PC-3 (cell line): ENCODE data around the gene NRXN2. TPM values are rescaled to one million over a fixed set of nuclear protein-coding genes. Genes with fewer than 3 reads are reported as not detected.

ENCODE experiments used
- ATAC-seq: fragments of 200-7000 bp; cut with Tn5 transposase; 2 replicates; pipeline ENCODE4 v1.9.1; 2020; ENCODE audit warnings: mild to moderate bottlenecking, moderate library complexity
- BruUV-seq: library from RNA; stranded (reverse); fragments of 400-500 nt; replicated peaks from 2 replicates; lab custom pipeline; 2021; lab: Mats Ljungman, UMichigan
- CTCF ChIA-PET: fragments of 300-600 bp; sonication (Branson Sonifier 250); formaldehyde crosslinking; loops from one replicate; lab custom pipeline; 2022; ENCODE audit warnings: antibody characterized with exemption; lab: Charles Lee
- POLR2A ChIA-PET: fragments of 300-600 bp; sonication (Branson Sonifier 250); formaldehyde crosslinking; loops from one replicate; lab custom pipeline; 2022; ENCODE audit warnings: antibody characterized with exemption; ENCODE audit not compliant: unreplicated experiment; lab: Charles Lee
- DNase-seq: peaks from one replicate; pipeline ENCODE4 v3.0.0-alpha.2; 2015
- H2AFZ ChIP-seq: fragments of 300-600 bp; sonication (generic); 2 replicates; pipeline ENCODE4 v1.6.0; 2016; ENCODE audit warnings: antibody characterized with exemption, low read length
- H3F3A ChIP-seq: fragments of 300-600 bp; sonication (generic); one replicate; pipeline ENCODE4 v1.6.0; 2017; ENCODE audit warnings: antibody characterized with exemption, low read length, control low read depth, mild to moderate bottlenecking; ENCODE audit not compliant: unreplicated experiment
- H3K27ac ChIP-seq: fragments of 300-600 bp; sonication (generic); 2 replicates; pipeline ENCODE4 v1.5.1; 2016; ENCODE audit warnings: mild to moderate bottlenecking, low read length
- H3K27me3 ChIP-seq: fragments of 300-600 bp; sonication (generic); 2 replicates; pipeline ENCODE4 v1.6.1; 2016; ENCODE audit warnings: low read length, mixed read lengths
- H3K36me3 ChIP-seq: fragments of 300-600 bp; sonication (generic); 2 replicates; pipeline ENCODE4 v1.6.1; 2016; ENCODE audit warnings: low read depth, mixed run types, low read length, mixed read lengths
- H3K4me1 ChIP-seq: fragments of 300-600 bp; sonication (generic); 2 replicates; pipeline ENCODE4 v1.5.1; 2016; ENCODE audit warnings: low read length; ENCODE audit not compliant: insufficient read depth
- H3K4me2 ChIP-seq: fragments of 300-600 bp; sonication (generic); 2 replicates; pipeline ENCODE4 v1.6.0; 2016; ENCODE audit warnings: low read length
- H3K4me3 ChIP-seq: fragments of 300-600 bp; sonication (generic); 2 replicates; pipeline ENCODE4 v1.5.1; 2016; ENCODE audit warnings: mild to moderate bottlenecking, low read length, mixed read lengths
- H3K79me2 ChIP-seq: fragments of 300-600 bp; sonication (generic); 2 replicates; pipeline ENCODE4 v1.6.1; 2017; ENCODE audit warnings: low read length, mixed read lengths
- H3K9ac ChIP-seq: fragments of 300-600 bp; sonication (generic); 2 replicates; pipeline ENCODE4 v1.6.0; 2016; ENCODE audit warnings: mild to moderate bottlenecking, low read length
- H3K9me2 ChIP-seq: fragments of 300-600 bp; sonication (generic); replicated peaks from 2 replicates; pipeline ENCODE4 v1.6.1; 2016; ENCODE audit warnings: mixed run types, low read length, mixed read lengths
- H3K9me3 ChIP-seq: fragments of 300-600 bp; sonication (generic); 2 replicates; pipeline ENCODE4 v1.6.1; 2016; ENCODE audit warnings: low read length, mixed read lengths
- H4K20me1 ChIP-seq: fragments of 300-600 bp; sonication (generic); 2 replicates; pipeline ENCODE4 v1.6.1; 2016; ENCODE audit warnings: low read length, mixed read lengths
- CTCF ChIP-seq: fragments of 300-600 bp; sonication (generic); conservative IDR thresholded peaks from 2 replicates; pipeline ENCODE4 v1.5.1; 2017; ENCODE audit warnings: antibody characterized with exemption, low read depth, mild to moderate bottlenecking, low read length
- EZH2 ChIP-seq: fragments of 300-600 bp; sonication (generic); IDR thresholded peaks from one replicate; pipeline ENCODE4 v1.6.1; 2017; ENCODE audit warnings: antibody characterized with exemption, mild to moderate bottlenecking, low read length; ENCODE audit not compliant: unreplicated experiment
- EZH2phosphoT487 ChIP-seq: fragments of 300-600 bp; sonication (generic); IDR thresholded peaks from 2 replicates; pipeline ENCODE4 v1.6.1; 2018; ENCODE audit warnings: mild to moderate bottlenecking, antibody characterized with exemption, low read length, borderline replicate concordance
- intact Hi-C: fragments of 100-400 bp; cut with micrococcal nuclease; formaldehyde crosslinking; loops from 2 replicates; pipeline ENCODE4 v1.9.0; 2023
- total RNA-seq: library from RNA; depleted of rRNA; stranded (reverse); fragments of >200 nt; gene quantifications from 2 replicates; pipeline ENCODE4 v1.2.3, GENCODE V29; 2014

The NRXN2 gene
- total RNA-seq, 1 experiment from 2014 or later, result not detected

GRCh38 chr11:64687643-64688533 lies 35.1 kb downstream of the NRXN2 start:
- peaks cover 10% of the 10 kb centered on the region for H3K27me3 ChIP-seq
- peak; percentile 4; the same call in 1 of the 2 replicates for ATAC-seq
- H3K36me3 ChIP-seq, result no peaks in the 10 kb centered on the region
- H3K4me3 ChIP-seq, result no peak overlapping the region; the same call in 1 of the 2 replicates
- no peak overlapping the region for H3K4me2 ChIP-seq
- BruUV-seq, result no TSS peak
- DNase-seq, result no peak
- H4K20me1 ChIP-seq, result no peaks in the 10 kb centered on the region
- H3K9me2 ChIP-seq, result no peaks in the 10 kb centered on the region
- intact Hi-C loops, result loop anchor here (1.0 kb wide), 2 partner anchors 35 to 55 kb away; partner anchors contain the start of gene NRXN2
- POLR2A ChIA-PET, result no interaction called here
- no peaks in the 10 kb centered on the region for H3K4me1 ChIP-seq
- no peaks in the 10 kb centered on the region for H3F3A ChIP-seq
- CTCF ChIA-PET, result interaction anchor here (0.6 to 1.4 kb wide), 9 partner anchors 17 to 333 kb away, joined by 3 to 11 read pairs (median 4); no protein-coding TSS in a partner anchor
- H3K27ac ChIP-seq, result no peak overlapping the region
- TF ChIP-seq CTCF, result no peak
- TF ChIP-seq EZH2phosphoT487, result no peak
- TF ChIP-seq EZH2, result no peak
- H3K9ac ChIP-seq, result no peak overlapping the region
- no peaks in the 10 kb centered on the region for H3K79me2 ChIP-seq
- H2AFZ ChIP-seq, result peak overlapping the region; percentile 78; the same call in 1 of the 2 replicates
- no peaks in the 10 kb centered on the region for H3K9me3 ChIP-seq

GRCh38 chr11:64687204-64687603 lies 35.8 kb downstream of the NRXN2 start:
- DNase-seq (no peak), ATAC-seq (no peak)
- Histone ChIP-seq H3F3A (no peaks in the 10 kb centered on the region), H3K4me2 (no peak overlapping the region), H3K4me3 (no peak overlapping the region), H3K9me3 (no peaks in the 10 kb centered on the region), H3K27me3 (peaks cover 3% of the 10 kb centered on the region), H4K20me1 (no peaks in the 10 kb centered on the region), H3K4me1 (no peaks in the 10 kb centered on the region), H3K27ac (no peak overlapping the region), H3K79me2 (no peaks in the 10 kb centered on the region), H3K9ac (no peak overlapping the region), H3K9me2 (no peaks in the 10 kb centered on the region), H2AFZ (no peak overlapping the region), H3K36me3 (no peaks in the 10 kb centered on the region)
- CTCF ChIA-PET, result no interaction called here
- POLR2A ChIA-PET, result no interaction called here
- intact Hi-C loops, result no loop called here
- TF ChIP-seq EZH2phosphoT487 (no peak), EZH2 (no peak), CTCF (no peak)
- BruUV-seq, result no TSS peak
